ENCODE measurements around the gene IPO9. TPM values are rescaled to one million over a fixed set of nuclear protein-coding genes. Genes with fewer than 3 reads are reported as not detected.

IPO9 gene
- total RNA-seq, 4 donors from 2014 or later, result 14.6 to 24.1 (median 19.8) TPM

GRCh38 chr1:201809876-201810275 is 19.1 kb upstream of the IPO9 start:
- no peak for TF ChIP-seq CTCF (IDR thresholded peaks at IDR 0.05; ENCODE audit: low read depth)

- TF ChIP-seq CTCF (IDR thresholded peaks at IDR 0.05; ENCODE audit: low read depth), result no peak
Observed at GRCh38 chr1:201810466-201811216, 18.3 kb upstream of the IPO9 start.

- no peak for TF ChIP-seq CTCF (IDR thresholded peaks at IDR 0.05; ENCODE audit: low read depth)
Observed at GRCh38 chr1:201813226-201813625, 15.7 kb upstream of the IPO9 start.

- no peak for TF ChIP-seq CTCF (IDR thresholded peaks at IDR 0.05; ENCODE audit: low read depth)
Observed at GRCh38 chr1:201816309-201816854, 12.6 kb upstream of the IPO9 start.

- TF ChIP-seq CTCF (IDR thresholded peaks at IDR 0.05; ENCODE audit: low read depth), result no peak
Observed at GRCh38 chr1:201818971-201819750, 9.8 kb upstream of the IPO9 start.

- no peak for TF ChIP-seq CTCF (IDR thresholded peaks at IDR 0.05; ENCODE audit: low read depth)
Observed at GRCh38 chr1:201820413-201820812, 8.5 kb upstream of the IPO9 start.

GRCh38 chr1:201825245-201825644 is 3.7 kb upstream of the IPO9 start:
- TF ChIP-seq CTCF (IDR thresholded peaks at IDR 0.05; ENCODE audit: low read depth), result no peak

Measured in subcutaneous adipose tissue (tissue), 4 donors.